SK-N-SH treated with all-trans-retinoic acid at 6 μM for 48 hours (cell line): Measurements from ENCODE around the gene ALB.
"Not testable (repeated sequence)": the region's sequence is repeated elsewhere in the genome, so short reads cannot be mapped to it uniquely, and the experiment has no call there.

Experiments used
- ARNTL ChIP-seq: fragments of 450-650 bp; formaldehyde crosslinking; IDR thresholded peaks from 2 replicates; pipeline ENCODE4 v1.5.0; 2020; ENCODE audit warnings: low read depth, mild to moderate bottlenecking, moderate library complexity, borderline replicate concordance
- TOX ChIP-seq: fragments of 250-450 bp; sonication (Bioruptor Pico); IDR thresholded peaks from 2 replicates; pipeline ENCODE4 v1.8.0; 2021; ENCODE audit warnings: mild to moderate bottlenecking, moderate library complexity, borderline replicate concordance
- ZFP3 ChIP-seq: fragments of 250-450 bp; sonication (Bioruptor Pico); IDR thresholded peaks from 2 replicates; pipeline ENCODE4 v1.5.0; 2020; ENCODE audit warnings: mild to moderate bottlenecking, moderate library complexity
- ZFP30 ChIP-seq: fragments of 450-650 bp; formaldehyde crosslinking; IDR thresholded peaks from 2 replicates; pipeline ENCODE4 v1.5.0; 2022; ENCODE audit warnings: mild to moderate bottlenecking, moderate library complexity
- ZNF565 ChIP-seq: fragments of 450-650 bp; formaldehyde crosslinking; conservative IDR thresholded peaks from 2 replicates; pipeline ENCODE4 v1.5.0; 2020; ENCODE audit warnings: low read depth, mild to moderate bottlenecking, moderate library complexity
- ZNF70 ChIP-seq: fragments of 450-650 bp; formaldehyde crosslinking; IDR thresholded peaks from 2 replicates; pipeline ENCODE4 v1.5.0; 2020; ENCODE audit warnings: mild to moderate bottlenecking, moderate library complexity
- TF ChIP-seq, protein P1 (sequence below): fragments of 250-450 bp; sonication (Bioruptor Pico); IDR thresholded peaks from 2 replicates; pipeline ENCODE4 v1.8.0; 2020; ENCODE audit warnings: mild to moderate bottlenecking, moderate library complexity, borderline replicate concordance
- TF ChIP-seq, protein P2 (sequence below): fragments of 250-450 bp; sonication (Bioruptor Pico); IDR thresholded peaks from 2 replicates; pipeline ENCODE4 v1.5.1; 2020; ENCODE audit warnings: low read depth, mild to moderate bottlenecking, moderate library complexity
- TF ChIP-seq, protein P3 (sequence below): fragments of 250-450 bp; sonication (Bioruptor Pico); IDR thresholded peaks from 2 replicates; pipeline ENCODE4 v1.5.1; 2021; ENCODE audit warnings: mild to moderate bottlenecking, moderate library complexity

DNA sequence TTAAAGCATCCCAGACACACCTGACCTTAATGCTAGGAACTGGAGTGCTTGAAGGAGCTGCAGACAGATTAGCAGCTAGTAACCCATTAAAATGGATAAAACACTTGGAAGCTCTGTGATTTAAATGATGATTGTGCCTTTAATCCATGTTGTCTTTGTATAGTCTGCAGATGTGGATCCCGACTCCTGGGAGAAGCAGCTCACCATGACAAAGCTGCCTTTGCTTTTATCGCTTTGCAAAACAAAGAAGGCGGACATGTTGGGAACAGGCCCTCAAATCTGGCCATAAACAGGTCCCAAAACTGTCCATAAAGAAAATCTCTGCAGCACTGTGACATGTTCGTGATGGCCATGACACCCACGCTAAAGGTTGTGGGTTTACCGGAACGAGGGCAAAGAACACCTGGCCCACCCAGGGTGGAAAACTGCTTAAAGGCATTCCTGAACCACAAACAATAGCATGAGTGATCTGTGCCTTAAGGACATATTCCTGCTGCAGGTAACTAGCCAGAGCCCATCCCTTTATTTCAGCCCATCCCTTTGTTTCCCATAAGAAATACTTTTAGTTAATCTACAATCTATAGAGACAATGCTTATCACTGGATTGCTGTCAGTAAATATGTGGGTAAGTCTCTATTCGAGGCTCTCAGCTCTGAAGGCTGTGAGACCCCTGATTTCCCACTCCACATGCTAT is 34.4 kb upstream of the ALB start:
- TF ChIP-seq ZFP3 (CRISPR knock-in tag); ZNF565; ARNTL; TOX (CRISPR knock-in tag); ZFP30 (CRISPR knock-in tag); ZNF70 (CRISPR knock-in tag): not testable (repeated sequence)
- TF ChIP-seq, protein P1, sequence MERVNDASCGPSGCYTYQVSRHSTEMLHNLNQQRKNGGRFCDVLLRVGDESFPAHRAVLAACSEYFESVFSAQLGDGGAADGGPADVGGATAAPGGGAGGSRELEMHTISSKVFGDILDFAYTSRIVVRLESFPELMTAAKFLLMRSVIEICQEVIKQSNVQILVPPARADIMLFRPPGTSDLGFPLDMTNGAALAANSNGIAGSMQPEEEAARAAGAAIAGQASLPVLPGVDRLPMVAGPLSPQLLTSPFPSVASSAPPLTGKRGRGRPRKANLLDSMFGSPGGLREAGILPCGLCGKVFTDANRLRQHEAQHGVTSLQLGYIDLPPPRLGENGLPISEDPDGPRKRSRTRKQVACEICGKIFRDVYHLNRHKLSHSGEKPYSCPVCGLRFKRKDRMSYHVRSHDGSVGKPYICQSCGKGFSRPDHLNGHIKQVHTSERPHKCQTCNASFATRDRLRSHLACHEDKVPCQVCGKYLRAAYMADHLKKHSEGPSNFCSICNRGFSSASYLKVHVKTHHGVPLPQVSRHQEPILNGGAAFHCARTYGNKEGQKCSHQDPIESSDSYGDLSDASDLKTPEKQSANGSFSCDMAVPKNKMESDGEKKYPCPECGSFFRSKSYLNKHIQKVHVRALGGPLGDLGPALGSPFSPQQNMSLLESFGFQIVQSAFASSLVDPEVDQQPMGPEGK: not testable (repeated sequence)
- TF ChIP-seq, protein P2, sequence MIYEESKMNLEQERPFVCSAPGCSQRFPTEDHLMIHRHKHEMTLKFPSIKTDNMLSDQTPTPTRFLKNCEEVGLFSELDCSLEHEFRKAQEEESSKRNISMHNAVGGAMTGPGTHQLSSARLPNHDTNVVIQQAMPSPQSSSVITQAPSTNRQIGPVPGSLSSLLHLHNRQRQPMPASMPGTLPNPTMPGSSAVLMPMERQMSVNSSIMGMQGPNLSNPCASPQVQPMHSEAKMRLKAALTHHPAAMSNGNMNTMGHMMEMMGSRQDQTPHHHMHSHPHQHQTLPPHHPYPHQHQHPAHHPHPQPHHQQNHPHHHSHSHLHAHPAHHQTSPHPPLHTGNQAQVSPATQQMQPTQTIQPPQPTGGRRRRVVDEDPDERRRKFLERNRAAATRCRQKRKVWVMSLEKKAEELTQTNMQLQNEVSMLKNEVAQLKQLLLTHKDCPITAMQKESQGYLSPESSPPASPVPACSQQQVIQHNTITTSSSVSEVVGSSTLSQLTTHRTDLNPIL: not testable (repeated sequence)
- TF ChIP-seq, protein P3, sequence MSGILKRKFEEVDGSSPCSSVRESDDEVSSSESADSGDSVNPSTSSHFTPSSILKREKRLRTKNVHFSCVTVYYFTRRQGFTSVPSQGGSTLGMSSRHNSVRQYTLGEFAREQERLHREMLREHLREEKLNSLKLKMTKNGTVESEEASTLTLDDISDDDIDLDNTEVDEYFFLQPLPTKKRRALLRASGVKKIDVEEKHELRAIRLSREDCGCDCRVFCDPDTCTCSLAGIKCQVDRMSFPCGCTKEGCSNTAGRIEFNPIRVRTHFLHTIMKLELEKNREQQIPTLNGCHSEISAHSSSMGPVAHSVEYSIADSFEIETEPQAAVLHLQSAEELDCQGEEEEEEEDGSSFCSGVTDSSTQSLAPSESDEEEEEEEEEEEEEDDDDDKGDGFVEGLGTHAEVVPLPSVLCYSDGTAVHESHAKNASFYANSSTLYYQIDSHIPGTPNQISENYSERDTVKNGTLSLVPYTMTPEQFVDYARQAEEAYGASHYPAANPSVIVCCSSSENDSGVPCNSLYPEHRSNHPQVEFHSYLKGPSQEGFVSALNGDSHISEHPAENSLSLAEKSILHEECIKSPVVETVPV (CRISPR knock-in tag): not testable (repeated sequence)
